Caki2 (cell line): ENCODE results near the gene NRXN3. TPM values are rescaled to one million over a fixed set of nuclear protein-coding genes. Genes with fewer than 3 reads are reported as not detected.

Experiments
- DNase-seq: peaks from one replicate; pipeline ENCODE4 v3.0.0-alpha.2; 2015; ENCODE audit warnings: low read depth
- in situ Hi-C: cut with HindIII; loops from 2 replicates; pipeline ENCODE4 v1.10.0; 2016; ENCODE audit warnings: low sequenced_read_pairs, low pct_unique_long_range_greater_than_20kb, mixed read lengths
- total RNA-seq: library from RNA; depleted of rRNA; stranded (reverse); fragments of >200 nt; shearing (Covaris generic); gene quantifications from 2 replicates; pipeline ENCODE4 v1.2.3, GENCODE V29; 2014; ENCODE audit warnings: low replicate concordance

The NRXN3 gene
- total RNA-seq, 1 experiment from 2014 or later, result not detected

DNA sequence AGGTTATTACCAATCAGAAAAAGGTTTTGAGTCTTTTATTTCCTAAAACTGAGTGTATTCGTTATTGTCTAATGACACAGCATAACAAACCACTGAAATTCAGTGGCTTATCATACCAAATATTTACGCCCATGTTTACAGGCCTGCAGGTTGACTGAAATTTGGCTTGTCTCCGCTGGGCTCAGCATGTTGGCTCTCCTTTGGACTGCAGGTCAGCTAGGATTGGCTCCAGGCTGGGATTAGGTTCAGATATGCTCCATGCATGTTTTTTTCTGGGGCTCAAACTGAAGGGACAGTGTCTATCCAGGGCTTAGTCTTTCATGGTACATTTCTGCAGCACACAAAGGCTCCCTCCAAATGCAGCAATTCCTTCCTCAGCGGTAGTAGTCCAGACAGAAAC is 1471.2 kb downstream of the NRXN3 start:
- in situ Hi-C loops, result no loop called here
- no peak for DNase-seq

DNA sequence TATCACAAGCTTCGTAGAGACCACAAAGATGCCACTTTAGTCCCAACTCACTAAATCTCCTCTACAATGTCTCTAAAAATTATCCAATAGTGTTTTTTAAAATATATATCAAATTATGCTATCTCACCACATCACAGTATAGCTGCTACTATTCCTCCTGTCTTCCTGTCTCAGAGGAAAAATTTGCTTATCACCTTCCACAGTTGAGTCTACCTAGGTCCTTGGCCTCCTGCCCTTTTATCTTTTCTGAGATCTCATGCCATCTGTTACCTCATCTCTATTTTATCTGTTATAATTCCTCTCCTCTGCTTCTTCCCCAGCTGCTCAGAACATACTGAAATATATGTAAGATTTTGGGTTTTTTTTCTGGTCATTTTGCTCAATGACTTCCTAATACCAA is 1473.0 kb downstream of the NRXN3 start:
- in situ Hi-C loops, result no loop called here
- no peak for DNase-seq

- DNase-seq, result no peak
- in situ Hi-C loops, result no loop called here
These were observed 1475.7 kb downstream of the NRXN3 start for GRCh38 chr14:79645753-79646362.

GRCh38 chr14:79649856-79650255 is 1479.7 kb downstream of the NRXN3 start:
- in situ Hi-C loops, result no loop called here
- DNase-seq, result no peak

DNA sequence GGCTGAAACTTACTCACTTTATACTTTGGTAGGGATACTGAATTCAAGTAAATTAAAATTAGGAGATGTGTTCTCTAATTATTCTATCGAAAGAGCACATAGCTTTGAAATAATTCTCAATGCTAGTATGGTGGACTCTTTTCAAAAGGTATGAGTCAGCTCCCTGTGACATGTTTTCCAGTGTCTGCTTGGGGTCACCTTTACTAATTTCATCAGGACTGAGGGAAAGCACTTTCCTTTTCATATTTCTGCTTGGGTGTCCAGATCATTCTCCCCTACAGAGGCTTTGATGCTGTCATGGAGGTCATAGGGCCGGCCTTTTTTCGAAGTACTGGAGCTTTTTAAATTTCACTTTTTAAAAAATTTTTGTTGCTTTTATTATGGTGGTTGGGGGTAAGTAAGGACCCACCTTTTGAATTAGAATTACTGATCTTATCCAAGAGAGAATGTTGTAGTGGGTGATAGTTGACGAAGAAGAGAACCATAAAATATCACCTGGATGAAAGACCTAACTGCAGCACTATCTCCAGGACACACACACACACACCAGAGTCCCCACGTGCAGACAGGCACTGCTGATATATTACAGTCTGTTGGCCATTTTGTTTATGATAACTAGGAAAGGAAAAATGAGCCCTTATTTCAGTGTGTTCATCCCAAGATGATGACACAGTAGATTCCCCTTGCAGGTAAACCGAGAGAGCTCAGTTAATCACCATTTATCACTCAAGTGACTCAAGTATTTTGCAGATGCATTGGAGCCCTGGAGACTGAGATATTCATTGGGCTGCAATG is 1482.5 kb downstream of the NRXN3 start:
- in situ Hi-C loops, result no loop called here
- DNase-seq, result no peak

GRCh38 chr14:79656056-79656455 is 1485.9 kb downstream of the NRXN3 start:
- DNase-seq, result no peak

GRCh38 chr14:79656496-79656895 is 1486.3 kb downstream of the NRXN3 start:
- in situ Hi-C loops, result no loop called here
- no peak for DNase-seq

More at GRCh38 chr14:79656056-79656455, 1485.9 kb downstream of the NRXN3 start:
- in situ Hi-C loops, result no loop called here

GRCh38 chr14:79658221-79658620 is 1488.0 kb downstream of the NRXN3 start:
- no peak for DNase-seq
- in situ Hi-C loops, result no loop called here

GRCh38 chr14:79658769-79659168 is 1488.6 kb downstream of the NRXN3 start:
- in situ Hi-C loops, result no loop called here
- no peak for DNase-seq

DNA sequence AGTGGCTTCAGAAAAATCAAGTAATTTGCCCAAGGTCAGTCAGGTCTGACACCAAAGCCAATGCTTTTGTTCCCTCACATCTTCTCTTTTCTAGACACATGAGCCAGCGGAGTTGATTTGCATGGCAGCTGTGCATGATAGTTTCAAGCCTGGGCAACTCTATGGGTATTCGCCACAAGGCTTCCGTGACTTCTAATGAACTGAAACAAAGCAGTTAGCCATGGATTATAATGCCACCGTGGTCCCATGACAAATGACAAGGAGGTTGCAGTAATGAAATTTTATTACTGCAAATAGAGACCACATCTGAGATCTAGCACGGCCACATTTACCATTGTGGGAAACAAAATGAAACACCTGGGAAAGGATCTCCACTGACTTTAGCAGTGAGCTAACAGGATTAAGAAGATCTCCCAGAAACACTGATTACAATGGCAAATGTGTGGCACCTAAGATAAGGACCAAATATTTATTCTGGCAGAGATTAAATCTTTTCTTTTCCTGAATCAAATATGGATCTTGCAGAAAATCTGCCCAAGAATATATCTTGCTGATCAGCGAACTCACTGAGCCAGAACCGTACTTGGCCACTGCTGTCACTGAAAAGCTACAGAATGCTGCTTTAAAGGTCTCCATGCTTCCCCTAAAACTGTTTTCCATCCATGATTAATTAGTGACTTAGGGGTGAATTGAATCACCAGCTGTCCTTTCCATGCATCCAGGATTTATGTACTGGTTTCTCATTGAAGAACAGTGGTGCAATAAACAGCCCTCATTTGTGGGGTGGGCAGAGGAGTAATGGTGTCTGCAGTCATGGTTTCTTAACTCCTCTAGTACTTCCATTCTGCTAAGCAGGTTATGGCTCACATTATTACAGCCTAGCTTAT is 1490.1 kb downstream of the NRXN3 start:
- in situ Hi-C loops, result no loop called here
- DNase-seq, result no peak

DNA sequence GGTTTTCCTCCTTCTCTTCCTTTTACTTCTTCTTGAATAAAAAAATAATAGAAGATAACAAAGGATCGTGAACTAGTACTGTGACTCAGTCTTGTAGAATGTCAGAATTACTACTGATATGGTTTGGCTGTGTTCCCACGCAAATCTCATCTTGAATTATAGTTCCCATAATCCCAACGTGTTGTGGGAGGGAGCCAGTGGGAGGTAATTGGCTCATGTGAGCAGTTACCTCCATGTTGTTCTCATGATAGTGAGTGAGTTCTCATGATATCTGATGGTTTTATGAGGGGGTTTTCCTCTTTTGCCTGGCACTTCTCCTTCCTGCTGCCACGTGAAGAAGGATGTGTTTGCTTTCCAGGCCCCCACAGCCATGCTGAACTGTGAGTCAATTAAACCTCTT is 1491.6 kb downstream of the NRXN3 start:
- no peak for DNase-seq
- in situ Hi-C loops, result no loop called here

DNA sequence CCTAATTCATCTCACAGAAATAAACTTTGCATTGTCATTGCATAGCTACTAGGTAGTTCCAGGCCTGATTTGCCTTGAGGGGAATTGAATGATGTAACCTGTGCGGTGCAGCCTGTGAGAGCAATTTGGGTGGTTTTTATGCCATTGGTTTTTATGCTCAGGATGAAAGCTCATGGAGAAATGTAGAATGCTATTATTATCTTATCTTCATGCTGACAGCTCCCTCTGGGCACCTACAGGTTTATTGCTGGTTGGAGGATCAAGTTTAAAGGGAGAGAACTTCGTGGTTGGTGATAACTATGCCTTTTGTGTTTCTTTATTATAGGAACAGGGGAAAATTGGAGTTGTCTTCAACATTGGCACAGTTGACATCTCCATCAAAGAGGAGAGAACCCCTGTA is 1493.3 kb downstream of the NRXN3 start:
- DNase-seq, result no peak
- in situ Hi-C loops, result no loop called here

- in situ Hi-C loops, result no loop called here
- no peak for DNase-seq
These were observed 1495.4 kb downstream of the NRXN3 start for GRCh38 chr14:79665556-79665955.

GRCh38 chr14:79668951-79669350 is 1498.8 kb downstream of the NRXN3 start:
- in situ Hi-C loops, result no loop called here
- DNase-seq, result no peak

DNA sequence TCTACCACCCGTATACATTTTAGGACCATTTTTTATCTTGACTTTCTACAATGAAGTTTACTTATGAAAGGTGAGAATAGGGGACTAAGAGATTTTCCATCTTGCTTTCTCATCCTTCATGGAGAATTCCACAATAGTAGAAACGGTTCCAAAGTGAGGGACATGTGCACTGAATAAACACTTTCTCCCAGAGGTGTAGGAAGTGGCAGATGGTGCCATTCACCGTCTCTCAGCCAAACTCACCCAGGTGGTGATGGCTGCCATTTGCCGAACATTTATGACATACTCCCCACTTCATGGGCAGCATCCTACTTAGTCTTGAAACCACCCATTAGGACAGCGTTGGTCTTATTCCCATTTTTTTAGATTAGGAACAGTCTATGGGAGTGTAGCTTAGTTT is 1500.6 kb downstream of the NRXN3 start:
- in situ Hi-C loops, result no loop called here

GRCh38 chr14:79680087-79680486 is 1509.9 kb downstream of the NRXN3 start:
- no peak for DNase-seq
- in situ Hi-C loops, result no loop called here

More for the DNA sequence above, 1500.6 kb downstream of the NRXN3 start:
- DNase-seq, result no peak

DNA sequence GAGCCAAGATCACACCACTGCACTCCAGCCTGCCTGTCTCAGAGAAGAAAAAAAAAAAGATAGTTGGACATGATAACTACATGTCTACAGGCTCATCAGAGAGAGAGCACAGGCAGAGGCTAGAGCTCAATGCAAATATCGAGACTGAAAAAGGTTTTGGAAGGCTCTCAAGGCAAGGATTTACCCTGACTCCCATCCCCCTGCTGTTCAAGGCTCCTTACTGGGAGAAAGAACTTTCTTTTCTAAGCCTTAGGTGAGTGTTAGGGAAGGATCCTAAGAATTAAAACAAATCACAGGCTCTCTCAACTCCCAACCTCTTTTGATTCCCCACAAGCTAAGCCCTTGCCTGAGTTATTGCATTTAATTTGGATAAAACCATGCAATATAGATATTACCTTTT is 1516.0 kb downstream of the NRXN3 start:
- in situ Hi-C loops, result no loop called here
- no peak for DNase-seq

DNA sequence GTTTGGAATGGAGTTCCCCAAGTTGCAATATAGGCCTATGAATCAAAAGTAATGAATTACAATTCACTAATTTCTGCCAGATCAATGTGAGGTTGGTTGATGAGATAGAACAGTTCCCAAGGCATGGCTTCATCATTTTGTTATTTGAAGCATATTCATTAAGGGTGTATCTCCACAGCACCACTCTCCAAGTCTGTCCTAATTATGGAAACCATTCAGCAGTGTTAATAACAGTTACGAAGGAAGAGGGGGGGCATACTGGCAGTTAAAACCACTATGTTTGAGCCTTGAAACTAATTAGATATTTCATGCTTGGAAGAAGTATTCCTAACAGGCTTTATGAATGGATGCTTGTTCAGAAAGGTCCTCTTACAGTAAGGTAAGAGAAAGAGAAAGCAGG is 1520.8 kb downstream of the NRXN3 start:
- in situ Hi-C loops, result no loop called here
- no peak for DNase-seq

DNA sequence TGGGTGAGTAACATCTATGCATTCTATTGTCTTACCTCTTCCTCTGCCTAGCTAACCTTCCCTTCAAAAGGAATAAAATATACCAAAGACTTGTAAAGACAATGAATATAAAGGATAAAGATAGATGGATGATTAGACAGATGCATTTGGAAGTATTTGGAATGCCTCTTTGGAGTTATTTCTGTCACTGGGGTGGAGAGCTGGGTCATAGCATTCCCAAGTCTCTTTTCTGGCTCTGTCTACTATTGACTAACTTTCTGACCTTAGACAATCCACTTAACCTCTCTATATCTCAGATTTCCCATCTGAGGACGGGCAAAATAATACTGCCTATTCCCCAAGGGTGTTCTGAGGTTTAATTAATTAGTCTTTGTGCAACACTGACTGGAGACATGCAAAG is 1523.8 kb downstream of the NRXN3 start:
- DNase-seq, result no peak
- in situ Hi-C loops, result no loop called here
